Endodermal cell (in vitro differentiated cells): ENCODE results near the gene SORCS1. TPM values are rescaled to one million over a fixed set of nuclear protein-coding genes. Genes with fewer than 3 reads are reported as not detected.

Experiments
- DNase-seq: peaks from one replicate; pipeline ENCODE4 v3.0.0-alpha.2; 2017
- H3K27ac ChIP-seq: 2 replicates; pipeline ENCODE4 v1.5.1; 2013; ENCODE audit warnings: mild to moderate bottlenecking, low read depth, low read length, moderate library complexity
- H3K27me3 ChIP-seq: 2 replicates; pipeline ENCODE4 v1.6.1; 2013; ENCODE audit warnings: mild to moderate bottlenecking, low read length, moderate library complexity; ENCODE audit not compliant: insufficient read depth, control insufficient read depth, poor library complexity, severe bottlenecking
- H3K36me3 ChIP-seq: 2 replicates; pipeline ENCODE4 v1.7.0; 2013; ENCODE audit warnings: mild to moderate bottlenecking, low read length, moderate library complexity; ENCODE audit not compliant: control insufficient read depth, insufficient read depth
- H3K4me1 ChIP-seq: one replicate; pipeline ENCODE4 v1.7.0; 2013; ENCODE audit warnings: low read length; ENCODE audit not compliant: control insufficient read depth, insufficient read depth
- H3K4me3 ChIP-seq: 2 replicates; pipeline ENCODE4 v1.5.1; 2013; ENCODE audit warnings: mild to moderate bottlenecking, low read length, moderate library complexity
- H3K9ac ChIP-seq: 2 replicates; pipeline ENCODE4 v1.6.1; 2013; ENCODE audit warnings: mild to moderate bottlenecking, low read length, moderate library complexity; ENCODE audit not compliant: poor library complexity, severe bottlenecking; ENCODE audit errors: extremely low read depth
- H3K9me3 ChIP-seq: 2 replicates; pipeline ENCODE4 v1.6.1; 2013; ENCODE audit warnings: mild to moderate bottlenecking, low read length, moderate library complexity; ENCODE audit not compliant: control insufficient read depth
- H3K27ac Mint-ChIP-seq: 2 replicates; pipeline ENCODE4 v1.8.0; 2020; ENCODE audit warnings: mixed read lengths
- H3K27me3 Mint-ChIP-seq: 2 replicates; pipeline ENCODE4 v1.8.0; 2021; ENCODE audit warnings: mild to moderate bottlenecking, mixed read lengths; ENCODE audit not compliant: insufficient read depth
- H3K36me3 Mint-ChIP-seq: 2 replicates; pipeline ENCODE4 v1.8.0; 2020; ENCODE audit warnings: low read depth, mixed read lengths
- H3K4me1 Mint-ChIP-seq: 2 replicates; pipeline ENCODE4 v1.8.0; 2020; ENCODE audit warnings: mixed read lengths
- H3K4me3 Mint-ChIP-seq: 2 replicates; pipeline ENCODE4 v1.8.0; 2020; ENCODE audit warnings: mild to moderate bottlenecking, moderate library complexity, mixed read lengths
- H3K9me3 Mint-ChIP-seq: 2 replicates; pipeline ENCODE4 v1.8.0; 2020; ENCODE audit warnings: mild to moderate bottlenecking, mixed read lengths
- CTCF ChIP-seq: fragments of 200-600 bp; sonication (generic); conservative IDR thresholded peaks from 2 replicates; pipeline ENCODE4 v1.5.0; 2021; ENCODE audit warnings: antibody characterized with exemption, mild to moderate bottlenecking
- WGBS, 2 experiments: methylation state at CpG; one replicate each; pipeline versions ENCODE4 v1.1.5 to v1.1.7; 2013; ENCODE audit warnings: missing lambda C conversion rate in 2 of 2, mixed read lengths in 1 of 2; ENCODE audit not compliant: insufficient coverage in 1 of 2, insufficient read length in 1 of 2; 5-methylcytosine and 5-hydroxymethylcytosine counted together
- total RNA-seq, 2 donors: library from RNA; stranded (reverse); fragmentation: NEBNext Ultra II Directional in 1 of 2; extraction: Animal tissue kit (Norgen Biotek cat#: 25700) in 1 of 2; gene quantifications; 2 replicates in 1 of 2; 3 replicates in 1 of 2; pipeline ENCODE4 v1.2.1, GENCODE V29; 2021

The SORCS1 gene
- total RNA-seq, 2 donors from 2014 or later: 57.4 to 79.6 TPM

DNA sequence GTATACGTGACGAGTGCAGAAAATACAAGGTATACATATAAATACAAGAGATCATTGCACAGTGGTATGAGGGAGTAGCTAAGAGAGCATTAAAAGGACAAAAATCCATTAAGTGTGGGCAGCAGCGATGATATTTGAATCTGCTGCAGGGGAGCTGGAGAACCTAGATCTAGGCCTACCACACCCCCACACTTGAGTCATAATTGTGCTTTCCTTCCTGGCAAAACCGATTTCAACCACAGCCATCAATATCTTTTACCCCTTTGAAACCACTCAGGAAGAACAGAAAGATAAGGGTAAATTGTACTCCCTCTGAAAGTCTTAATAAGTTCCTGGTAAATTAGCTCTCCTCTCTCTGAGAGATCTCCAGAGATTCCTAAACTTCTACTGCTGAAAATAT lies 345.0 kb downstream of the SORCS1 start:
- WGBS, 2 experiments: 97% methylated on average over 2 of the region's 4 CpGs; no CpG with 5 or more reads in 1 of the 2 experiments
- H3K36me3 Mint-ChIP-seq: no peaks in the 10 kb centered on the region
- no peak overlapping the region for H3K27ac Mint-ChIP-seq
- no peaks in the 10 kb centered on the region for H3K9me3 ChIP-seq
- H3K4me3 Mint-ChIP-seq: no peak overlapping the region
- peaks cover 5% of the 10 kb centered on the region for H3K4me1 Mint-ChIP-seq
- no peaks in the 10 kb centered on the region for H3K4me1 ChIP-seq
- H3K27ac ChIP-seq: no peak overlapping the region
- H3K27me3 ChIP-seq: no peaks in the 10 kb centered on the region
- no peaks in the 10 kb centered on the region for H3K9me3 Mint-ChIP-seq
- no peak overlapping the region for H3K4me3 ChIP-seq
- peaks cover 7% of the 10 kb centered on the region for H3K36me3 ChIP-seq
- DNase-seq: no peak
- H3K9ac ChIP-seq: no peak overlapping the region
- no peak for TF ChIP-seq CTCF
- H3K27me3 Mint-ChIP-seq: no peaks in the 10 kb centered on the region

DNA sequence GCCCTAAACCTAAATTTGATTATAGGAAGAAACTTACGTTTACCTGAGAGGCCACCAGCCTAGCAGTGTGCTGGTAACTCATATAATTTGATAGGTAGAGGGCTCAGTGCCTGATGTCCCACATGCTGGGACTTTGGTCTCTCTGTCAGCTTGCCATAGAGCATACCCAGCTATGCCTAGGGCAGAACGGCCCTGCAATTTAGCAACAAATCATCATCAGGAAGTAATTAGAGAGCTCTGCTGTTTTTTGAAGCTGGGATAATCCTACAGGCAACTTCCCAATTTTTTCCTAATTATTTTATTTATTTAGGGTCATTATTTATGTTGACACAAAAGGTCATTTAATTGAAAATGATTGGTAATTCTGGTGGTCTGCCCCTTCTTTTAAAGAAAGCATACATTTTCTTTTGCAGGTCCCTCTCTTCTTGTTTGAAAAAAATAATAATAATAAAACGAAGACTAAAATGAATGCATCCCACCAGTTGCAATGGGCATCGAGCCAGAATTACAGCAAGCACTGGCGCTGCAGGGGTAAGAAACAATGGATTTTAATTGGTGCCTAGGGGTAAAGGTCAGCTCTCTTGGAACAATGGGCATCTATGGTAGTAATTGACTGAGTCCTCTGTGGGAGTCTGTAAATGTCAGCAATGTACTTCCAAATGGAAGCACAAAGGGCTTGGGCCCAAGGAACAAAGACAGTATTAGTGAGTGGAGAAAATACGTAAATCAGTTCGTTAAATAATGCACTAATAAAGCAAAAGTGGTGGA lies 348.0 kb downstream of the SORCS1 start:
- DNase-seq: no peak

GRCh38 chr10:106815427-106816043 lies 349.0 kb downstream of the SORCS1 start:
- H3K27me3 ChIP-seq: no peaks in the 10 kb centered on the region
- Mint-ChIP-seq H3K9me3 (no peaks in the 10 kb centered on the region), H3K4me1 (peaks cover 5% of the 10 kb centered on the region), H3K4me3 (no peak overlapping the region), H3K36me3 (no peaks in the 10 kb centered on the region), H3K27me3 (no peaks in the 10 kb centered on the region), H3K27ac (no peak overlapping the region)
- no peak overlapping the region for H3K4me3 ChIP-seq
- H3K4me1 ChIP-seq: no peaks in the 10 kb centered on the region
- H3K9me3 ChIP-seq: no peaks in the 10 kb centered on the region
- DNase-seq: no peak
- H3K27ac ChIP-seq: no peak overlapping the region
- WGBS, 2 experiments: 88 to 94% methylated on average over 2 of the region's 3 CpGs
- TF ChIP-seq CTCF: no peak
- H3K9ac ChIP-seq: no peak overlapping the region
- peaks cover 7% of the 10 kb centered on the region for H3K36me3 ChIP-seq

More for the DNA sequence above, 348.0 kb downstream of the SORCS1 start:
- Histone ChIP-seq H3K9me3 (no peaks in the 10 kb centered on the region), H3K9ac (no peak overlapping the region), H3K4me3 (no peak overlapping the region), H3K27me3 (no peaks in the 10 kb centered on the region), H3K27ac (peak overlapping the region; percentile 72), H3K4me1 (no peaks in the 10 kb centered on the region), H3K36me3 (peaks cover 7% of the 10 kb centered on the region)
- no peak for TF ChIP-seq CTCF
- 77 to 88% methylated on average over 4 to 7 of the region's 7 CpGs for WGBS, 2 experiments
- no peaks in the 10 kb centered on the region for H3K9me3 Mint-ChIP-seq
- no peak overlapping the region for H3K4me3 Mint-ChIP-seq
- no peak overlapping the region for H3K27ac Mint-ChIP-seq
- no peaks in the 10 kb centered on the region for H3K36me3 Mint-ChIP-seq
- H3K4me1 Mint-ChIP-seq: peaks cover 5% of the 10 kb centered on the region
- no peaks in the 10 kb centered on the region for H3K27me3 Mint-ChIP-seq
